Activated CD8-positive, alpha-beta memory T cell treated with anti-CD3 and anti-CD28 coated beads, Interleukin-2, amount 50 U/mL, for 24 hours (primary cell): ENCODE measurements around the gene MTPN.
A peak's percentile ranks its signal among the peaks of the same experiment; 100 is the strongest.

Experiments
- DNase-seq: peaks from one replicate; pipeline ENCODE4 v3.0.0-alpha.2; 2020; ENCODE audit errors: extremely low read depth

The MTPN gene

GRCh38 chr7:135981958-135982646, 4.9 kb upstream of the MTPN start:
- no peak for DNase-seq

- peak; percentile 28 for DNase-seq
Measured at GRCh38 chr7:135980665-135981180, 3.6 kb upstream of the MTPN start.

DNA sequence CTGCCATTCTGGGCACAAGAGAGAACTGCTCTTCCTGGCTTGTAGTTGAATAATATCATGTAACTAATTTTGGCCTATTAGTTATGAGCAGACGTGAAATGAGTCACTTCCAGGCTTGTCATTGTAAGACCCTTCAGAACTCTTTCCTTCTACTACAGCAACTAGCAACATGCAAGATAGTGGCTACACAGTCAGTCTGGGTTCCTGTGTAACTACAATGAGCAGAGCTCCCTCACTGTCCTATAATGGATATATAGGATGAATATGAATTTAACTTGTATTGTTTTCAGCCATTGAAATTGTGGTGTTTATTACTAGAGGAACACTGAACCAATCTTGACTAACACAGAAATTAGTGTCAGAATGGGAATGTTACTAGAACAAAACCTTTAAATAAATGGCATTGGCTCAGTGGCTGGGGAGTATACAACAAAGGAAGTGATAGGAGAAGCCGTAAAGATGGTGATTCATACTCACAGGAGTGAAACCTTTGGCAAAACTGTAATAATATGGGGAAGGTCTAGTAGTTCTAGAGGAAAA, 2.9 kb upstream of the MTPN start:
- no peak for DNase-seq

- DNase-seq = no peak
Measured at GRCh38 chr7:135979471-135980011, 2.4 kb upstream of the MTPN start.

DNA sequence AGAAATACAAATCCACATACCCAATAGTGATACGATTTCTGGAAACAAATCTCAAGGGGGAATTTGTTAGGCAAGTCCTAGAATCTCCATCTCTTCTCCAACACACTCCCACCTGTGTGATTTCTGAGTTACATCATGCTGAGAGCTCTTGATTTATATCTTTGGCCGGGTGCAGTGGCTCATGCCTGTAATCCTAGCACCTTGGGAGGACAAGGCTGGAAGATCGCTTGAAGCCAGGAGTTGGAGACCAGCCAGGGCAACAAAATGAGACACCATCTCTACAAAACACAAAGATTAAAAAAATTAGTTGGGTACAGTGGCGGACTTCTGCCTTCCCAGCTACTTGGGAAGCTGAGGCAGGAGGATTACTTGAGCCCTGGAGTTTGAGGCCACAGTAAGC, 1.5 kb upstream of the MTPN start:
- no peak for DNase-seq

- DNase-seq = no peak
Measured at GRCh38 chr7:135977742-135978066, 545 bp upstream of the MTPN start.

GRCh38 chr7:135976312-135977006, 700 bp downstream of the MTPN start:
- peak; percentile 6 for DNase-seq

- DNase-seq = no peak
Measured at GRCh38 chr7:135975166-135975565, 2.0 kb downstream of the MTPN start.

DNA sequence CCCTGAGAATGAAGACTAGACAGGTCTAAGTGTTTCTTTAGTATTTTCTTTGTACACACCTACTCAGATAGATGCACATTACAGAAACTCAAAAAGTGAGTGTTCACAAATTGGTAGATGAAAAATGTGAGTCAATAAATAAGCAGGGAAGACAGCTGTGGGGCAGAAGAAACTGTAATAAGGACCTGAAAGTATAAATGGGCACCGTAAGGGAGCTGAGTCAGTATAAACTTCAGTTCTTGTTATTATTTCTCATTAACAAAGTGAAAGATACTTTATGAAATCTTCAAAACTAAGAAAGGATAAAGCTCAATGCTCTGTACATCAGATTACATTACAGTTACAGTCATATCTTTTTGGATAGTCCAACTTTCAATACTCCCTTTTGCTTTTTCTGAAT, 2.5 kb downstream of the MTPN start:
- no peak for DNase-seq

GRCh38 chr7:135971366-135971725, 5.8 kb downstream of the MTPN start:
- no peak for DNase-seq

DNA sequence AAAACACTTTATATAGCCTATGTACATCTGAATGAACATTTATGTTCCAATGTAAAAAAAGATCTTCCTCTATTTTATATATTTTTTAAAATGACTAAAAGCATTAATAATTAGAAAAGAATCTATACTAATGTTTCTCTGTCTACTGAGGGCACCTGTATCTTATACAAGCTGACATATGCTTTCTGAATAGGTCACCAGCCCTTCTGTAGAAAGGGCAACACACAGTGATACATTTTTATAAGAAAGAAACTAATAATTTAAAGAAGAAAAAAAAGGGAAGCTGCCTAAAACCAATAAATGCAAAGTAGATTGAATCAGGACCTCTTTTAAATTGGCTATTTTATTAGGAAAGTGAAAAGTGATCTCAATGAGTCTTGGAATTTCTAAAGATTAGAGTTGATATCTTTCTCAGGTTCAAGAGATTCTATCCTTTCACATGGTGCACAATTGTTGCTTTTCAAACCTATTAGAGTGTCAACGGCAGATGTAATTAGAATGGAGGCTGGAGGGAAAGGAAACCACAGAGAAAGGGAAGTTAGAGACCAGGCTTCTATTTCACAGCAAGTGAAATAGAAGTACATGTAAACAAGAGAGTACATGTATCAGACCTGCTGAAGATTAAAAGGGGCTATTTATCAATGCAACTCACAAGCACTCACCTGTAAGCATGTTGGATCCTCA, 6.3 kb downstream of the MTPN start:
- no peak for DNase-seq

DNA sequence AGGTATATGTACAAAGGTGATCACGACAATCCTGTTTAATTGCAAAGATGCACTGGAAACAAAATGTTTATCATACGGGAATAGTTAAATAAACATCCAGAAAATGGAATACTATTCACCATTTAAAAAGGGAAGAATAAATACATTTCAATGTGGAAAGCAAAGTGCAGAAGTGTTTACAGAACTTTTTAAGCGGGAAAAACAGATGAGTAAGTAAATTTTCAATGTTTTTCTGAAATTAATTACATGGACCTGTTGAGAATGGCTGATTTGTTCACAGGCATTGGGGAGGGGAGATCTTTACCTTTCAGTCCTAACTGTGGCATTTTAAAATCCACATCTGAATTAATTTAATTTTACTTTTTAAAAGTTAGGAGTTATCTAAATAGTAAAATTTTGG, 7.1 kb downstream of the MTPN start:
- no peak for DNase-seq

DNA sequence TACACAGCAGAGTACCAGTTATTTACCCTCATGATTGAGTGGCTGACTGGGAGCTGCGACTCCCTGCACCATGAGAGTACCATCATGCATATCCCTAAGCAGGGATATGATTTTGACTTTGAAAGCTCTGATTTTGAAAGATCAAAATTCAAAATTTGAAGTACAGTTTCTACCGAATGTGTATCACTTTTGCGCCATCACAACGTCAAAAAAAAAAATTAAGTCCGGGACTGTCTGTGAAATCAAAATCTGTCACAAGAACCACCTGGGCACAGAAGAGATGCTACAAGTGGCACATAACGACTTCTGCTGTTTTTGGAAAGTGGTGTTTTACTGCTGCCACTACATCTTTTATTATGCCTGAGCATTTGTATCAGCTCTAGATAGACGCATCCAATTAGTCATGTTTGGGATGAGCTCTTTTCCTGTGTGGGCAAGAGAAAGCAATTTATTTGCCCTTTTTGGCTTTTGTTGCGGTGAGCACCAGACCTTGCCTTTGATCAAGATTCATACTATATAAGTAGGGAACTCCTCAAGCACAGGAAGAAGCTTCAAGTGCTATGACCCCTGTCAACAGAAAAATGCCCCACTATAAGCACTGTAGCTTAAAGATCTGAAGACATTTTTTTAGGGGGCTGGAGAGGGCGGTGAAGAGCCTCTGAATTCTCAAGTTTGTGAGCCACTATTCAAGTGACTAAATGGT, 10.7 kb downstream of the MTPN start:
- no peak for DNase-seq

- no peak for DNase-seq
Measured at GRCh38 chr7:135965602-135966001, 11.6 kb downstream of the MTPN start.

- no peak for DNase-seq
Measured at GRCh38 chr7:135964791-135965190, 12.4 kb downstream of the MTPN start.

DNA sequence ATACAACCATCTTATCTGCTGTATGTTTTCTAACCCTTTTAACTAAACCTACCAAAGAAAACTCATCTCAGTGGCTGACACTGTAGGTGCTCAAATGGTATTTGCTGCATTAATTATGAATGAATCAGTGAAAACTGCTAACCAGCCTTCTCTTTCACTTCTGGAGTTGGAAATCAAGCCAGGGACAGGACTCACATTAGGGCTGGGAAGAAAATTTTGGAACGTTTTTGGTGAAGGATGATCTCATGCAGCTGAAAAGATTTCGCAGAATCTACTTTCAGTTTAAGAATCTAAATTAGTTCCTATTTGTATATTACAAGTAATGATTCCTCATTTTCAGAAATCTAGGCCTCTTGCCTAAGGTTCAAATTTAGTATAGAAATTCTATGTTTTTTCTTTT, 12.9 kb downstream of the MTPN start:
- DNase-seq = no peak

GRCh38 chr7:135962802-135963201, 14.4 kb downstream of the MTPN start:
- DNase-seq = no peak

DNA sequence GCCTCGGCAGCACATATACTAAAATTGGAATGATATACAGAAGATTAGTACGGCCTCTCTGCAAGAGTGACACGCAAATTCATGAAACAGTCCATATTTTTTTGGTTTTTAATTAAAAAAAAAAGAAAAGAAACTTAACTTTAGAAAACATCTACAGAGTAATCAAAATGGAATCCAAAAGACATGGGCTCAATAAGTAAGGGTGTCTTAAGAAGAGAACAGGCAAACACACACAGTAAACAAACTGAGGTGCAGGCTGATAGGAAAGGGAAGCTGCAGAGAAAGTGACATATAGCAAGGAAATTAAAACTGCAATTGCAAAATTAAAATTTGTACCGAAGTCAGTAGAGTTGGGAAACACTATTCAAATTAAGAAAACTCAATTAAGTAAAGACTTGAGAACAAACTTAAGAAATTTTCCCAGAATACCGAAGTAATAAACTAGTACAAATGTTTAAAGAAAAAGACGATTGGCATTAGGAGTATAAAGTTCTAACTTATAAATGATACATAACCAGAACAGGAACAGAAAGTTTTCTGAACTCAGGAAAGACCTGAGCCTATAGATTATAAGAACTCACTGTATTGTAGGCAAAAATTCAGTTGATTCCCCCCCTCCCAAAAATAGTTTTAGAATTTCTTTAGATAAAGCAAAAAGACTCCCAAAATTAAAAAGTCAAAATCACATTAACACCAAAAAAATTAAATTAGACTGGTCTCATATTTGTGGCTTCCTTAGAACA, 16.3 kb downstream of the MTPN start:
- DNase-seq = no peak

DNA sequence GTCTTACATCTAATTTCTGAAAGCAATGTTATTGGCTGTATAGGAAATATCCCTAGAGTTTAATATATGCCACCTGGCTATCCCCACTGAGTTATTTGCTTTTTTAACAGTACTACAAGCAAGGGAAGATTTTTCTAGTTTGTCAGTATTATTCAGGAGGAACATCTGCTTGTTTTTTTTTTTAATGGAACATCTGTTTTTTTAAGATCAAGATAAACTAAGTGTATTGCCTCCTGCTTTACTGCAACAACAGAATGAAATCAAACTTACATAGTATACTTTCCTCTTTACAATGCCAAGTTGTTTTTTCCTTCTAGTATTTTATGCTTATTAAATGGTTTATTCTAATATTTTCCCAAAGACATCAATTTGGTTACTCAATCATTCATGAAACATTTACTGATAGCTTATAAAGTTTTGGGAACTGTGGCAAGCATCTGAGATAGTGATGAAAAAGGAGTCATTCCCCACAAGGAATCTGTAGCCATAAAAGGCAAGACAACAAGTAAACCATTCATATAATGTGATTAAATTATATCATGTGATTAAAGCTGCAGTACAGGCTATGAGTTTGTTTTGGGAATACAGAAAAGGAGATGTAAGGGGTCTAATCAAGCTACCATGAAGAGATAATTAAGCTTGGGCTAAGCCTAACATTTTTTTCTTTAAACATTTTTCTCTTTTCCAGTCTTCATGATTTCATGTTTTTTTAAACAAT, 17.4 kb downstream of the MTPN start:
- DNase-seq = no peak

- DNase-seq = no peak
Measured at GRCh38 chr7:135958173-135958572, 19.0 kb downstream of the MTPN start.

- DNase-seq = no peak
Measured at GRCh38 chr7:135957627-135958026, 19.5 kb downstream of the MTPN start.
